HG02938 (cell line): ENCODE data around the gene TLK2.
"Not testable (repeated sequence)": the region's sequence is repeated elsewhere in the genome, so short reads cannot be mapped to it uniquely, and the experiment has no call there.

Experiments
- ATAC-seq: cut with Tn5 transposase; IDR thresholded peaks from one replicate; pipeline ENCODE4 v1.9.1; 2021; ENCODE audit warnings: mild to moderate bottlenecking, moderate library complexity; ENCODE audit not compliant: unreplicated experiment

TLK2 gene

GRCh38 chr17:62557532-62557931, 78.9 kb downstream of the TLK2 start:
- ATAC-seq, result not testable (repeated sequence)

- not testable (repeated sequence) for ATAC-seq
These were observed 80.3 kb downstream of the TLK2 start for GRCh38 chr17:62558941-62559340.

GRCh38 chr17:62560971-62561370, 82.3 kb downstream of the TLK2 start:
- not testable (repeated sequence) for ATAC-seq

- no peak for ATAC-seq
These were observed 84.0 kb downstream of the TLK2 start for GRCh38 chr17:62562656-62563055.

- no peak for ATAC-seq
These were observed 87.2 kb downstream of the TLK2 start for GRCh38 chr17:62565817-62566216.

- ATAC-seq, result no peak
These were observed 88.5 kb downstream of the TLK2 start for GRCh38 chr17:62566996-62567578.

GRCh38 chr17:62572488-62572887, 93.9 kb downstream of the TLK2 start:
- ATAC-seq, result no peak

GRCh38 chr17:62572888-62573401, 94.3 kb downstream of the TLK2 start:
- ATAC-seq, result no peak

GRCh38 chr17:62573480-62574117, 95.0 kb downstream of the TLK2 start:
- ATAC-seq, result no peak

GRCh38 chr17:62576382-62576781, 97.8 kb downstream of the TLK2 start:
- ATAC-seq, result no peak

- ATAC-seq, result no peak
These were observed 100.3 kb downstream of the TLK2 start for GRCh38 chr17:62578757-62579487.

- ATAC-seq, result no peak
These were observed 102.3 kb downstream of the TLK2 start for GRCh38 chr17:62580947-62581346.

GRCh38 chr17:62581764-62582163, 103.1 kb downstream of the TLK2 start:
- no peak for ATAC-seq

- no peak for ATAC-seq
These were observed 108.9 kb downstream of the TLK2 start for GRCh38 chr17:62587554-62587953.

- ATAC-seq, result no peak
These were observed 109.5 kb downstream of the TLK2 start for GRCh38 chr17:62588109-62588508.

GRCh38 chr17:62591333-62591732, 112.7 kb downstream of the TLK2 start:
- no peak for ATAC-seq

GRCh38 chr17:62591822-62592221, 113.2 kb downstream of the TLK2 start:
- not testable (repeated sequence) for ATAC-seq

- no peak for ATAC-seq
These were observed 113.9 kb downstream of the TLK2 start for GRCh38 chr17:62592341-62593099.

- no peak for ATAC-seq
These were observed 116.9 kb downstream of the TLK2 start for GRCh38 chr17:62595484-62595883.

- no peak for ATAC-seq
These were observed 118.0 kb downstream of the TLK2 start for GRCh38 chr17:62596662-62597061.

- no peak for ATAC-seq
These were observed 118.5 kb downstream of the TLK2 start for GRCh38 chr17:62597150-62597549.
